WTC11 (cell line): ENCODE data around the gene PLXNA1. TPM values are rescaled to one million over a fixed set of nuclear protein-coding genes. Genes with fewer than 3 reads are reported as not detected.

Experiments
- ATAC-seq: fragments of 200-7000 bp; cut with Tn5 transposase; 2 replicates; pipeline ENCODE4 v1.10.0; 2021; ENCODE audit warnings: mild to moderate bottlenecking, moderate library complexity
- CTCF ChIA-PET: fragments of 300-600 bp; sonication (Branson Sonifier 250); formaldehyde crosslinking; loops from one replicate; lab custom pipeline; 2021; ENCODE audit warnings: antibody characterized with exemption; lab: Charles Lee
- POLR2A ChIA-PET: fragments of 350-600 bp; sonication (Branson Sonifier 250); formaldehyde crosslinking; loops from one replicate; lab custom pipeline; 2021; ENCODE audit warnings: antibody characterized with exemption; lab: Charles Lee
- DNase-seq: peaks from one replicate; pipeline ENCODE4 v3.0.0; 2021; ENCODE audit warnings: low spot score
- H3K27ac Mint-ChIP-seq: 2 replicates; pipeline ENCODE4 v1.8.0; 2021; ENCODE audit warnings: mixed read lengths
- H3K27me3 Mint-ChIP-seq: 2 replicates; pipeline ENCODE4 v1.8.0; 2021; ENCODE audit warnings: low read depth, mild to moderate bottlenecking, moderate library complexity, mixed read lengths
- H3K36me3 Mint-ChIP-seq: 2 replicates; pipeline ENCODE4 v1.8.0; 2021; ENCODE audit warnings: mixed read lengths
- H3K4me1 Mint-ChIP-seq: 2 replicates; pipeline ENCODE4 v1.8.0; 2022; ENCODE audit warnings: mixed read lengths
- H3K4me3 Mint-ChIP-seq: 2 replicates; pipeline ENCODE4 v1.8.0; 2021; ENCODE audit warnings: mild to moderate bottlenecking, moderate library complexity, mixed read lengths
- H3K9me3 Mint-ChIP-seq: 2 replicates; pipeline ENCODE4 v1.8.0; 2021; ENCODE audit warnings: mixed read lengths
- CDX4 ChIP-seq: fragments of 250-450 bp; sonication (Bioruptor Pico); IDR thresholded peaks from 2 replicates; pipeline ENCODE4 v1.9.0; 2021; ENCODE audit warnings: moderate library complexity, mild to moderate bottlenecking, inconsistent platforms, borderline replicate concordance
- CREB1 ChIP-seq: sonication (generic); formaldehyde crosslinking; IDR thresholded peaks from 2 replicates; pipeline ENCODE4 v1.8.0; 2023; ENCODE audit warnings: mild to moderate bottlenecking, missing genetic modification reagents
- E2F1 ChIP-seq: sonication (generic); formaldehyde crosslinking; IDR thresholded peaks from 2 replicates; pipeline ENCODE4 v1.8.0; 2022; ENCODE audit warnings: mild to moderate bottlenecking, missing genetic modification reagents
- ERG ChIP-seq: fragments of 250-450 bp; sonication (Bioruptor Pico); IDR thresholded peaks from 2 replicates; pipeline ENCODE4 v1.8.0; 2021; ENCODE audit warnings: mild to moderate bottlenecking
- FOXJ3 ChIP-seq: sonication (generic); formaldehyde crosslinking; IDR thresholded peaks from 2 replicates; pipeline ENCODE4 v1.9.0; 2021; ENCODE audit warnings: missing genetic modification reagents, mild to moderate bottlenecking, borderline replicate concordance
- GRHL2 ChIP-seq: fragments of 250-450 bp; sonication (Bioruptor Pico); IDR thresholded peaks from 2 replicates; pipeline ENCODE4 v1.8.0; 2022; ENCODE audit warnings: mild to moderate bottlenecking, moderate library complexity; ENCODE audit not compliant: insufficient replicate concordance, severe bottlenecking
- KAT7 ChIP-seq: sonication (generic); formaldehyde crosslinking; IDR thresholded peaks from 2 replicates; pipeline ENCODE4 v1.8.1; 2023; ENCODE audit warnings: missing genetic modification reagents, mild to moderate bottlenecking, borderline replicate concordance
- MLX ChIP-seq: sonication (generic); formaldehyde crosslinking; IDR thresholded peaks from 2 replicates; pipeline ENCODE4 v1.8.1; 2023; ENCODE audit warnings: mild to moderate bottlenecking, missing genetic modification reagents, moderate library complexity
- NR3C1 ChIP-seq: sonication (generic); formaldehyde crosslinking; conservative IDR thresholded peaks from 2 replicates; pipeline ENCODE4 v1.8.1; 2023; ENCODE audit warnings: low read depth, mild to moderate bottlenecking, missing genetic modification reagents
- PRRX2 ChIP-seq: fragments of 250-450 bp; sonication (Bioruptor Pico); IDR thresholded peaks from 2 replicates; pipeline ENCODE4 v1.8.0; 2021; ENCODE audit warnings: mild to moderate bottlenecking
- SMAD4 ChIP-seq: sonication (generic); formaldehyde crosslinking; IDR thresholded peaks from 2 replicates; pipeline ENCODE4 v1.8.0; 2022; ENCODE audit warnings: mild to moderate bottlenecking, missing genetic modification reagents
- SP1 ChIP-seq: sonication (generic); formaldehyde crosslinking; conservative IDR thresholded peaks from 2 replicates; pipeline ENCODE4 v1.8.1; 2022; ENCODE audit warnings: missing genetic modification reagents
- TEAD4 ChIP-seq: sonication (generic); formaldehyde crosslinking; IDR thresholded peaks from 2 replicates; pipeline ENCODE4 v1.8.0; 2022; ENCODE audit warnings: mild to moderate bottlenecking, missing genetic modification reagents
- ZMAT4 ChIP-seq: fragments of 250-450 bp; sonication (Bioruptor Pico); IDR thresholded peaks from 2 replicates; pipeline ENCODE4 v1.9.0; 2021; ENCODE audit warnings: mild to moderate bottlenecking
- ZNF263 ChIP-seq: sonication (generic); formaldehyde crosslinking; IDR thresholded peaks from 2 replicates; pipeline ENCODE4 v1.8.1; 2022; ENCODE audit warnings: low read depth, mild to moderate bottlenecking, moderate library complexity, missing genetic modification reagents
- total RNA-seq: library from RNA; stranded (reverse); gene quantifications from 3 replicates; pipeline ENCODE4 v1.2.3, GENCODE V29; 2021

PLXNA1 gene
- total RNA-seq, 1 experiment from 2014 or later, result 53.8 TPM

- H3K27ac Mint-ChIP-seq, result no peak overlapping the region
- no peak for TF ChIP-seq ZMAT4 (CRISPR knock-in tag)
- no peak for TF ChIP-seq CREB1
- no peak for TF ChIP-seq KAT7 (CRISPR knock-in tag)
- H3K27me3 Mint-ChIP-seq, result no peaks in the 10 kb centered on the region
- ChIA-PET CTCF (interaction anchor here (1.0 to 1.6 kb wide), 3 partner anchors 10 to 211 kb away, joined by 3 to 9 read pairs (median 5); partner anchors contain the start of gene PLXNA1), POLR2A (no interaction called here)
- ATAC-seq, result no peak
- no peak for DNase-seq
- H3K9me3 Mint-ChIP-seq, result no peaks in the 10 kb centered on the region
- H3K36me3 Mint-ChIP-seq, result no peaks in the 10 kb centered on the region
- no peak overlapping the region for H3K4me3 Mint-ChIP-seq
- peaks cover 19% of the 10 kb centered on the region for H3K4me1 Mint-ChIP-seq
Measured at GRCh38 chr3:126963261-126964190, 19.4 kb upstream of the PLXNA1 start.

- peaks cover 21% of the 10 kb centered on the region for H3K4me1 Mint-ChIP-seq
- no peak overlapping the region for H3K27ac Mint-ChIP-seq
- no peaks in the 10 kb centered on the region for H3K9me3 Mint-ChIP-seq
- DNase-seq, result no peak
- ATAC-seq, result no peak
- H3K36me3 Mint-ChIP-seq, result no peaks in the 10 kb centered on the region
- TF ChIP-seq CREB1 (no peak), E2F1 (CRISPR knock-in tag) (no peak), FOXJ3 (CRISPR knock-in tag) (no peak), ERG (CRISPR knock-in tag) (no peak), SP1 (no peak), SMAD4 (CRISPR knock-in tag) (no peak), NR3C1 (no peak), ZNF263 (no peak), TEAD4 (CRISPR knock-in tag) (no peak)
- POLR2A ChIA-PET, result no interaction called here
- CTCF ChIA-PET, result interaction anchor here (1.0 to 1.6 kb wide), 2 partner anchors 18 to 212 kb away, joined by 3 to 9 read pairs; partner anchors contain the start of gene PLXNA1
- no peaks in the 10 kb centered on the region for H3K27me3 Mint-ChIP-seq
- no peak overlapping the region for H3K4me3 Mint-ChIP-seq
Measured at GRCh38 chr3:126964261-126964660, 18.7 kb upstream of the PLXNA1 start.

GRCh38 chr3:126964950-126965349, 18.0 kb upstream of the PLXNA1 start:
- DNase-seq (no peak), ATAC-seq (no peak)
- Mint-ChIP-seq H3K4me3 (no peak overlapping the region), H3K27ac (no peak overlapping the region), H3K36me3 (no peaks in the 10 kb centered on the region), H3K4me1 (peaks cover 20% of the 10 kb centered on the region), H3K9me3 (no peaks in the 10 kb centered on the region), H3K27me3 (no peaks in the 10 kb centered on the region)
- TF ChIP-seq GRHL2 (CRISPR knock-in tag) (no peak), ZNF263 (no peak), CDX4 (CRISPR knock-in tag) (no peak), PRRX2 (CRISPR knock-in tag) (no peak), MLX (CRISPR knock-in tag) (no peak)
- ChIA-PET POLR2A (no interaction called here), CTCF (interaction anchor here (1.0 kb wide), 1 partner anchor 228 kb away, joined by 3 read pairs; no protein-coding TSS in a partner anchor)
